ENCODE data around the gene DRD1. TPM values are rescaled to one million over a fixed set of nuclear protein-coding genes. Genes with fewer than 3 reads are reported as not detected.

Gene DRD1
- total and polyA plus RNA-seq, 2 donors from 2014 or later: 0.25 to 0.28 TPM

DNA sequence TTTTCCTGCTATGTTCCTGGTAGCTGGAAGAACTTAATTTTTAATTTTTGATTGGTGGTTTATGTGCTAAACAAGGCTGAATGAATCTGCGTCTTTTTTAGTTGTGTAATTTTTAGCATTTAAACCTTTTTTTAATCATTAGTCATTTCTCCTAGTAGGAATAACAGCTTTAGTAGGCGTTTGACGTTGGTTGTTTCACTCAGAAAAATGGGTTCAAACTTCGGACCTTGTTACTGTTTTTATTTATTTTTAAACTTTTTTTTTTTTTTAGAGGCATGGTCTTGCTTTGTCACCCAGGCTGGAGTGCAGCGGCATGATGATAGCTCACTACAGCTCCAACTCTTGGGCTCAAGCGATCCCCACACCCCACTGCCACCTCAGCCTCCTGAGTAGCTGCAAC lies 47.2 kb upstream of the DRD1 start:
- DNase-seq (no peak), FAIRE-seq (no peak)
- Histone ChIP-seq H3K9ac (ENCODE audit: low read length in 3 of 3) (no peak overlapping the region), H3K9me3 (ENCODE audit: control insufficient read depth in 2 of 3, insufficient read depth in 1 of 3, low read length in 3 of 3) (no peaks in the 10 kb centered on the region), H3K4me3 (ENCODE audit: low read length in 3 of 3) (no peak overlapping the region), H3K4me1 (ENCODE audit: control insufficient read depth in 2 of 3, insufficient read depth in 2 of 3, low read depth in 1 of 3, low read length in 3 of 3) (peaks cover 0 to 6% (median 0%) of the 10 kb centered on the region in 3 donors), H3K27ac (ENCODE audit: low read depth in 2 of 2, low read length in 2 of 2) (no peak overlapping the region), H3K36me3 (ENCODE audit: control insufficient read depth in 2 of 3, insufficient read depth in 3 of 3, low read length in 3 of 3) (peaks cover 8 to 28% (median 13%) of the 10 kb centered on the region in 3 donors), H3K27me3 (ENCODE audit: control insufficient read depth, insufficient read depth, low read length) (no peaks in the 10 kb centered on the region)
- intact Hi-C loops (cut with DNase I): no loop called here
- TF ChIP-seq, protein P1, sequence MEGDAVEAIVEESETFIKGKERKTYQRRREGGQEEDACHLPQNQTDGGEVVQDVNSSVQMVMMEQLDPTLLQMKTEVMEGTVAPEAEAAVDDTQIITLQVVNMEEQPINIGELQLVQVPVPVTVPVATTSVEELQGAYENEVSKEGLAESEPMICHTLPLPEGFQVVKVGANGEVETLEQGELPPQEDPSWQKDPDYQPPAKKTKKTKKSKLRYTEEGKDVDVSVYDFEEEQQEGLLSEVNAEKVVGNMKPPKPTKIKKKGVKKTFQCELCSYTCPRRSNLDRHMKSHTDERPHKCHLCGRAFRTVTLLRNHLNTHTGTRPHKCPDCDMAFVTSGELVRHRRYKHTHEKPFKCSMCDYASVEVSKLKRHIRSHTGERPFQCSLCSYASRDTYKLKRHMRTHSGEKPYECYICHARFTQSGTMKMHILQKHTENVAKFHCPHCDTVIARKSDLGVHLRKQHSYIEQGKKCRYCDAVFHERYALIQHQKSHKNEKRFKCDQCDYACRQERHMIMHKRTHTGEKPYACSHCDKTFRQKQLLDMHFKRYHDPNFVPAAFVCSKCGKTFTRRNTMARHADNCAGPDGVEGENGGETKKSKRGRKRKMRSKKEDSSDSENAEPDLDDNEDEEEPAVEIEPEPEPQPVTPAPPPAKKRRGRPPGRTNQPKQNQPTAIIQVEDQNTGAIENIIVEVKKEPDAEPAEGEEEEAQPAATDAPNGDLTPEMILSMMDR (IDR thresholded peaks at IDR 0.05; ENCODE audit: borderline replicate concordance, extremely low read depth, insufficient read depth): no peak

DNA sequence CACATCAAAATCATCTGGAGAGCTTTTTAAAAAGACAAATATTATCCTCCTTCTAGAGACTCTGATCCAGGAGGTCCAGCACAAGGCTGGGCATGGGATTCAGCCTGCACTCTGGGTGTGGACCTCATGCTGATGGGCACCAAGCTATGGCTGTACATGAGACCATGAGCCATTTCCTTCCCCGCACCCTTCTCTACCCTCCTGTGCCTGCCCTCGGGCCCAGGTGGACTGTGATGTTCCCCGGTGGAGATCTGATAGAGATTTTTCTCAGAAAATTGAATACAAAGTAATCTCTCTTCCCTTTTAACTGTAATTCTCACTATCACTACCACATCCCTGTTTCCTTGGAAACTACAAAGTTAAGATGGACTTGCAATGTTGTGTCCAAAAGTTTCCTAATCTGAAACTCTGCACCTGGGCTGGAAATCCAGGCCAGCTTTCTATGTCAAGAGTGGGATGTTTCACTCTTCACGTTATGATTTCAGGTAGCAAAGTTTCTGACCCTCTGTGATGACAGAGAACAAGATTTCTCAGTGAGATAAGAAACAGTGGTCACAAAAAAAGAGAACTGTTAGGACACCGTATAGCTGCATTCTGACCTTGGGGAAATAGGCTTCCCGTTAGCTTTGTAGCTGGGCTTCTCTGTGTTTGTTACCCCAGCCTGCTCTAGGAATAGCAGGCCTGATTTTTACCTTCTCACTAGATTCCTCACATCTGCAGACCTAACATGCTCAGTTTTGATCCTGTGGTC lies 45.9 kb upstream of the DRD1 start:
- Histone ChIP-seq H3K27me3 (ENCODE audit: control insufficient read depth, insufficient read depth, low read length) (no peaks in the 10 kb centered on the region), H3K9me3 (ENCODE audit: control insufficient read depth in 2 of 3, insufficient read depth in 1 of 3, low read length in 3 of 3) (no peaks in the 10 kb centered on the region), H3K36me3 (ENCODE audit: control insufficient read depth in 2 of 3, insufficient read depth in 3 of 3, low read length in 3 of 3) (peaks cover 8 to 31% (median 13%) of the 10 kb centered on the region in 3 donors), H3K4me3 (ENCODE audit: low read length in 3 of 3) (no peak overlapping the region), H3K9ac (ENCODE audit: low read length in 3 of 3) (no peak overlapping the region), H3K4me1 (ENCODE audit: control insufficient read depth in 2 of 3, insufficient read depth in 2 of 3, low read depth in 1 of 3, low read length in 3 of 3) (peaks cover 0 to 14% (median 6%) of the 10 kb centered on the region in 3 donors), H3K27ac (ENCODE audit: low read depth in 2 of 2, low read length in 2 of 2) (no peak overlapping the region)
- FAIRE-seq: no peak
- intact Hi-C loops (cut with DNase I): no loop called here
- DNase-seq: no peak
- TF ChIP-seq, protein P1 (IDR thresholded peaks at IDR 0.05; ENCODE audit: borderline replicate concordance, extremely low read depth, insufficient read depth): no peak

DNA sequence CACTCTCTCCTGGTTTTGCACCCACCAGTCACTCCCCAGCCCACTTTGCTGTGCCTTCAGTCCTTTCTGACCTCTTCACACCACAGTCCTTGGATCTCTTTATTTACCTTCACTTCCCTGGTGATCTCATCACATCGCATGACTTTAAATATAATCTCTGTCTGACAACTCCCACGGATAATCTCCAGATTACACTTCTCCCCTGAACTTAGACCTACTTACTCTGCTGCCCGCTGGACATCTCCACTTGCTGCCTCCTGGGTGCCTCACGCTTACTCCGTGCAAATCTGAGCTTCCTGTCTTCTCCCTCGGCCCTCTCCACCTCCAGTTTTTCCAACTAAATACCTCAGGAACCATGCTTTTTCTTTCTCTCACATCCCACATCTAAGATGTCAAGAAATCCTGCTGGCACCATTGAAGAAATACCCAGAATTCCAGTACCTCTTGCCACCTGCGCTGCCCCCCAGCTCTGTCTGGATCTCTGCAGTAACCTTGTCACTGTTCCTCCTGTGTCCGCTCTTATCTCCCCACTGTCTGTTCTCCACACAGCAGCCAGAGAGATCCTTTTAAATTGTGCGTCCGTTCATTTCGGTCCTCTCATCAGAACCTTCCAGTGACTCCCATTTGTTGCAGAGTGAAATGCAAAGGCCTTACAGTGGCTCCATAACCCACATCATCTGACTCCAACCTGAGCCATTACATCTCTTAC lies 43.7 kb upstream of the DRD1 start:
- Histone ChIP-seq H3K36me3 (ENCODE audit: control insufficient read depth in 2 of 3, insufficient read depth in 3 of 3, low read length in 3 of 3) (peaks cover 6 to 13% (median 7%) of the 10 kb centered on the region in 3 donors), H3K4me1 (ENCODE audit: control insufficient read depth in 2 of 3, insufficient read depth in 2 of 3, low read depth in 1 of 3, low read length in 3 of 3) (peaks cover 0 to 17% (median 14%) of the 10 kb centered on the region in 3 donors), H3K4me3 (ENCODE audit: low read length in 3 of 3) (no peak overlapping the region), H3K27me3 (ENCODE audit: control insufficient read depth, insufficient read depth, low read length) (no peaks in the 10 kb centered on the region), H3K27ac (ENCODE audit: low read depth in 2 of 2, low read length in 2 of 2) (no peak overlapping the region), H3K9ac (ENCODE audit: low read length in 3 of 3) (no peak overlapping the region), H3K9me3 (ENCODE audit: control insufficient read depth in 2 of 3, insufficient read depth in 1 of 3, low read length in 3 of 3) (no peaks in the 10 kb centered on the region)
- intact Hi-C loops (cut with DNase I): no loop called here
- FAIRE-seq (no peak), DNase-seq (no peak)
- TF ChIP-seq, protein P1 (IDR thresholded peaks at IDR 0.05; ENCODE audit: borderline replicate concordance, extremely low read depth, insufficient read depth): no peak
